Mammary epithelial cell (primary cell): Measurements from ENCODE around the gene CD8B2.

Source experiments
- EZH2 ChIP-seq: IDR thresholded peaks from 2 replicates; pipeline ENCODE4 v1.6.1; 2012; ENCODE audit warnings: low read length, inconsistent platforms, borderline replicate concordance
- TF ChIP-seq, protein P1 (sequence below), 2 donors: IDR thresholded peaks in 1 of 2; conservative IDR thresholded peaks in 1 of 2; 2 replicates each; pipeline ENCODE4 v1.5.1; 2011 to 2012; ENCODE audit warnings: inconsistent platforms in 2 of 2, low read length in 2 of 2, mild to moderate bottlenecking in 2 of 2, control low read depth in 1 of 2, low read depth in 1 of 2; ENCODE audit not compliant: insufficient read depth in 1 of 2; ENCODE audit errors: extremely low read depth in 1 of 2

DNA sequence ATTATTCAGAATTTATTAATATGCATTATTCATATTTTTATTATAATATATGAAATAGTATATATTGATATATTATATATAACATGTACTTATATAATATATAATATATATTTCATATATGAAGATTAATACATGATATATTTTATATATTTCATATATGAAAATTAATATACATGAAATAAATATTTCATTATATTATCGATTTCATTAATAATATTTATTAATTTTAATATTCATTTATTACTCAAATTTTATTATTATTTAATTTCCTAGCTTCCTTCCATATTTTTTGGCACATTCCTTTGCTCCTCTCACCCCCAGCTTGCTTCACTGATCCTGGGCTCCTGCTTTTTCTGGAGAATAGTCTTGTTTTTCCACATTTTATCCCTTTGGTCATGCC is 29.7 kb downstream of the CD8B2 start:
- TF ChIP-seq, protein P1, sequence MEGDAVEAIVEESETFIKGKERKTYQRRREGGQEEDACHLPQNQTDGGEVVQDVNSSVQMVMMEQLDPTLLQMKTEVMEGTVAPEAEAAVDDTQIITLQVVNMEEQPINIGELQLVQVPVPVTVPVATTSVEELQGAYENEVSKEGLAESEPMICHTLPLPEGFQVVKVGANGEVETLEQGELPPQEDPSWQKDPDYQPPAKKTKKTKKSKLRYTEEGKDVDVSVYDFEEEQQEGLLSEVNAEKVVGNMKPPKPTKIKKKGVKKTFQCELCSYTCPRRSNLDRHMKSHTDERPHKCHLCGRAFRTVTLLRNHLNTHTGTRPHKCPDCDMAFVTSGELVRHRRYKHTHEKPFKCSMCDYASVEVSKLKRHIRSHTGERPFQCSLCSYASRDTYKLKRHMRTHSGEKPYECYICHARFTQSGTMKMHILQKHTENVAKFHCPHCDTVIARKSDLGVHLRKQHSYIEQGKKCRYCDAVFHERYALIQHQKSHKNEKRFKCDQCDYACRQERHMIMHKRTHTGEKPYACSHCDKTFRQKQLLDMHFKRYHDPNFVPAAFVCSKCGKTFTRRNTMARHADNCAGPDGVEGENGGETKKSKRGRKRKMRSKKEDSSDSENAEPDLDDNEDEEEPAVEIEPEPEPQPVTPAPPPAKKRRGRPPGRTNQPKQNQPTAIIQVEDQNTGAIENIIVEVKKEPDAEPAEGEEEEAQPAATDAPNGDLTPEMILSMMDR (conservative IDR thresholded peaks at IDR 0.05 in 1 of 2, IDR thresholded peaks at IDR 0.05 in 1 of 2; ENCODE audit: extremely low read depth in 1 of 2, insufficient read depth in 1 of 2, low read depth in 1 of 2, low read length in 2 of 2): no peak
- no peak for TF ChIP-seq EZH2
